GM12892 (cell line): ENCODE data around the gene NSDHL.

ENCODE experiments used
- POLR2A ChIP-seq: IDR thresholded peaks from 2 replicates; pipeline ENCODE4 v1.6.1; 2011; ENCODE audit warnings: low read depth, low read length, control low read depth
- POLR2AphosphoS5 ChIP-seq: IDR thresholded peaks from 2 replicates; pipeline ENCODE4 v1.6.1; 2011; ENCODE audit warnings: low read depth, low read length, control low read depth
- TAF1 ChIP-seq: IDR thresholded peaks from 2 replicates; pipeline ENCODE4 v1.6.1; 2011; ENCODE audit warnings: low read depth, mild to moderate bottlenecking, control low read depth, low read length, borderline replicate concordance

- TF ChIP-seq TAF1 (no peak), POLR2A (no peak), POLR2AphosphoS5 (no peak)
Observed at GRCh38 chrX:152899111-152899873, 68.4 kb downstream of the NSDHL start.
